NOMO-1 (cell line): Measurements from ENCODE around the gene GLIS2.

ENCODE experiments used
- DNase-seq, 2 experiments: peaks; one replicate each; lab custom pipeline; 2025; ENCODE audit not compliant: unreplicated experiment in 2 of 2; lab: John Stamatoyannopoulos, UW

The GLIS2 gene

GRCh38 chr16:4315186-4316107 lies at the start of gene GLIS2:
Gene GLIS2 (plus strand): TSS chr16:4316067. CDS start chr16:4332281, 16,214 bp downstream.
- no peak for DNase-seq

- DNase-seq = no peak
These were observed 49.5 kb upstream of the GLIS2 start for GRCh38 chr16:4266372-4266771.

- DNase-seq = no peak
These were observed 45.8 kb upstream of the GLIS2 start for GRCh38 chr16:4270091-4270490.

GRCh38 chr16:4270595-4270994 lies 45.3 kb upstream of the GLIS2 start:
- DNase-seq = no peak

GRCh38 chr16:4271176-4272113 lies 44.4 kb upstream of the GLIS2 start:
- DNase-seq = peak; percentile 92 to 94

- DNase-seq = peak; percentile 58 to 73
These were observed 43.5 kb upstream of the GLIS2 start for GRCh38 chr16:4272114-4272956.

GRCh38 chr16:4273858-4274311 lies 42.0 kb upstream of the GLIS2 start:
- peak; percentile 37 to 63 for DNase-seq

GRCh38 chr16:4275861-4276260 lies 40.0 kb upstream of the GLIS2 start:
- DNase-seq = no peak

GRCh38 chr16:4277987-4278513 lies 37.8 kb upstream of the GLIS2 start:
- no peak for DNase-seq

- DNase-seq = no peak
These were observed 35.2 kb upstream of the GLIS2 start for GRCh38 chr16:4280625-4281024.

- DNase-seq = peak in 1 of 2 experiments; percentile 21
These were observed 32.4 kb upstream of the GLIS2 start for GRCh38 chr16:4283441-4283840.

- no peak for DNase-seq
These were observed 31.9 kb upstream of the GLIS2 start for GRCh38 chr16:4283939-4284338.

GRCh38 chr16:4285167-4285566 lies 30.7 kb upstream of the GLIS2 start:
- DNase-seq = no peak

- peak; percentile 19 to 24 for DNase-seq
These were observed 27.5 kb upstream of the GLIS2 start for GRCh38 chr16:4288148-4288921.

GRCh38 chr16:4290236-4290830 lies 25.5 kb upstream of the GLIS2 start:
- DNase-seq = no peak

GRCh38 chr16:4291699-4292098 lies 24.2 kb upstream of the GLIS2 start:
- DNase-seq = no peak

- no peak for DNase-seq
These were observed 22.6 kb upstream of the GLIS2 start for GRCh38 chr16:4293181-4293716.

GRCh38 chr16:4293822-4294457 lies 21.9 kb upstream of the GLIS2 start:
- DNase-seq = no peak
